Endothelial cell (in vitro differentiated cells): ENCODE results near the gene CRIP1. TPM values are rescaled to one million over a fixed set of nuclear protein-coding genes. Genes with fewer than 3 reads are reported as not detected.

ENCODE experiments used
- DNase-seq: peaks from one replicate; pipeline ENCODE4 v3.0.0; 2021; ENCODE audit warnings: low spot score
- H3K27ac Mint-ChIP-seq: one replicate; pipeline ENCODE4 v1.8.0; 2021; ENCODE audit warnings: mixed read lengths, inconsistent platforms; ENCODE audit not compliant: unreplicated experiment
- H3K27me3 Mint-ChIP-seq: one replicate; pipeline ENCODE4 v1.8.0; 2021; ENCODE audit warnings: mild to moderate bottlenecking, moderate library complexity, mixed read lengths, inconsistent platforms; ENCODE audit not compliant: unreplicated experiment
- H3K36me3 Mint-ChIP-seq: one replicate; pipeline ENCODE4 v1.8.0; 2021; ENCODE audit warnings: mild to moderate bottlenecking, low read depth, mixed read lengths, inconsistent platforms; ENCODE audit not compliant: unreplicated experiment
- H3K4me1 Mint-ChIP-seq: one replicate; pipeline ENCODE4 v1.8.0; 2021; ENCODE audit warnings: mild to moderate bottlenecking, mixed read lengths, inconsistent platforms; ENCODE audit not compliant: unreplicated experiment
- H3K4me3 Mint-ChIP-seq: one replicate; pipeline ENCODE4 v1.8.0; 2021; ENCODE audit warnings: mild to moderate bottlenecking, mixed read lengths, inconsistent platforms; ENCODE audit not compliant: unreplicated experiment
- H3K9me3 Mint-ChIP-seq: one replicate; pipeline ENCODE4 v1.8.0; 2021; ENCODE audit warnings: mixed read lengths, inconsistent platforms; ENCODE audit not compliant: unreplicated experiment
- CTCF ChIP-seq: fragments of 200-600 bp; sonication (generic); IDR thresholded peaks from one replicate; pipeline ENCODE4 v1.5.0; 2021; ENCODE audit warnings: antibody characterized with exemption; ENCODE audit not compliant: unreplicated experiment
- total RNA-seq: library from RNA; stranded (reverse); fragmentation: NEBNext Ultra II Directional; extraction: Animal tissue kit (Norgen Biotek cat#: 25700); gene quantifications from one replicate; pipeline ENCODE4 v1.2.1, GENCODE V29; 2021; ENCODE audit not compliant: unreplicated experiment

CRIP1 gene
- total RNA-seq, 1 donor from 2014 or later: 2.5 TPM

- peak overlapping the region; percentile 85 for H3K4me3 Mint-ChIP-seq
- H3K36me3 Mint-ChIP-seq: no peaks in the 10 kb centered on the region
- peak overlapping the region; percentile 83 for H3K27ac Mint-ChIP-seq
- H3K4me1 Mint-ChIP-seq: peaks cover 2% of the 10 kb centered on the region
- DNase-seq: peak; percentile 79
- TF ChIP-seq CTCF: no peak
- peaks cover 23% of the 10 kb centered on the region for H3K27me3 Mint-ChIP-seq
- H3K9me3 Mint-ChIP-seq: no peaks in the 10 kb centered on the region
Observed at GRCh38 chr14:105491366-105491973, 4.8 kb downstream of the CRIP1 start.

- Mint-ChIP-seq H3K4me1 (peaks cover 2% of the 10 kb centered on the region), H3K27me3 (peaks cover 21% of the 10 kb centered on the region), H3K9me3 (no peaks in the 10 kb centered on the region), H3K4me3 (peak overlapping the region; percentile 83), H3K27ac (peak overlapping the region; percentile 83), H3K36me3 (no peaks in the 10 kb centered on the region)
- no peak for TF ChIP-seq CTCF
- no peak for DNase-seq
Observed at GRCh38 chr14:105492031-105492970, 5.6 kb downstream of the CRIP1 start.

- H3K9me3 Mint-ChIP-seq: no peaks in the 10 kb centered on the region
- H3K27me3 Mint-ChIP-seq: peaks cover 16% of the 10 kb centered on the region
- no peak overlapping the region for H3K27ac Mint-ChIP-seq
- H3K4me1 Mint-ChIP-seq: peaks cover 2% of the 10 kb centered on the region
- H3K4me3 Mint-ChIP-seq: no peak overlapping the region
- TF ChIP-seq CTCF: no peak
- DNase-seq: no peak
- no peaks in the 10 kb centered on the region for H3K36me3 Mint-ChIP-seq
Observed at GRCh38 chr14:105492971-105493871, 6.5 kb downstream of the CRIP1 start.

GRCh38 chr14:105493921-105494605 lies 7.4 kb downstream of the CRIP1 start:
- no peak for TF ChIP-seq CTCF
- no peaks in the 10 kb centered on the region for H3K36me3 Mint-ChIP-seq
- H3K27me3 Mint-ChIP-seq: peaks cover 16% of the 10 kb centered on the region
- H3K4me1 Mint-ChIP-seq: peaks cover 2% of the 10 kb centered on the region
- DNase-seq: no peak
- H3K27ac Mint-ChIP-seq: no peak overlapping the region
- no peaks in the 10 kb centered on the region for H3K9me3 Mint-ChIP-seq
- H3K4me3 Mint-ChIP-seq: no peak overlapping the region
